ENCODE data around the gene PRR23E.

Gene PRR23E

GRCh38 chr3:127177226-127177625 is 15.7 kb upstream of the PRR23E start:
- Histone ChIP-seq H3K79me2 (ENCODE audit: insufficient read depth, low read length) (no peaks in the 10 kb centered on the region), H3K9ac (ENCODE audit: low read length) (no peak overlapping the region), H4K20me1 (ENCODE audit: insufficient read depth, low read length) (no peaks in the 10 kb centered on the region), H3K4me2 (ENCODE audit: low read length) (no peak overlapping the region), H3K9me2 (ENCODE audit: low read depth, low read length) (no peaks in the 10 kb centered on the region), H3K36me3 (ENCODE audit: insufficient read depth, low read length) (no peaks in the 10 kb centered on the region), H3K9me3 (ENCODE audit: low read length) (no peaks in the 10 kb centered on the region), H3K27ac (ENCODE audit: low read depth, low read length, poor library complexity, severe bottlenecking) (no peak overlapping the region), H3K4me3 (ENCODE audit: low read depth, low read length, poor library complexity, severe bottlenecking) (no peak overlapping the region), H3K27me3 (ENCODE audit: insufficient read depth, low read length) (no peaks in the 10 kb centered on the region; the same call in 1 of the 2 replicates), H3K4me1 (ENCODE audit: insufficient read depth, low read length, severe bottlenecking) (no peaks in the 10 kb centered on the region), H2AFZ (ENCODE audit: low read length) (no peak overlapping the region), H3F3A (ENCODE audit: insufficient read depth, low read length) (no peaks in the 10 kb centered on the region)
- TF ChIP-seq EZH2 (IDR thresholded peaks at IDR 0.05; ENCODE audit: borderline replicate concordance, low read length) (no peak), CTCF (IDR thresholded peaks at IDR 0.05; ENCODE audit: low read length) (no peak)

- H2AFZ ChIP-seq (ENCODE audit: low read length): no peak overlapping the region
- no peaks in the 10 kb centered on the region for H3F3A ChIP-seq (ENCODE audit: insufficient read depth, low read length)
- no peaks in the 10 kb centered on the region for H3K9me2 ChIP-seq (ENCODE audit: low read depth, low read length)
- no peaks in the 10 kb centered on the region; the same call in 1 of the 2 replicates for H3K27me3 ChIP-seq (ENCODE audit: insufficient read depth, low read length)
- TF ChIP-seq EZH2 (IDR thresholded peaks at IDR 0.05; ENCODE audit: borderline replicate concordance, low read length) (no peak), CTCF (IDR thresholded peaks at IDR 0.05; ENCODE audit: low read length) (no peak)
- no peak overlapping the region for H3K4me2 ChIP-seq (ENCODE audit: low read length)
- no peak overlapping the region for H3K27ac ChIP-seq (ENCODE audit: low read depth, low read length, poor library complexity, severe bottlenecking)
- H3K4me3 ChIP-seq (ENCODE audit: low read depth, low read length, poor library complexity, severe bottlenecking): no peak overlapping the region
- H3K4me1 ChIP-seq (ENCODE audit: insufficient read depth, low read length, severe bottlenecking): no peaks in the 10 kb centered on the region
- H3K9me3 ChIP-seq (ENCODE audit: low read length): no peaks in the 10 kb centered on the region
- no peaks in the 10 kb centered on the region for H4K20me1 ChIP-seq (ENCODE audit: insufficient read depth, low read length)
- no peaks in the 10 kb centered on the region for H3K79me2 ChIP-seq (ENCODE audit: insufficient read depth, low read length)
- no peak overlapping the region for H3K9ac ChIP-seq (ENCODE audit: low read length)
- no peaks in the 10 kb centered on the region for H3K36me3 ChIP-seq (ENCODE audit: insufficient read depth, low read length)
Observed at GRCh38 chr3:127180859-127181258, 12.1 kb upstream of the PRR23E start.

GRCh38 chr3:127182431-127182830 is 10.5 kb upstream of the PRR23E start:
- no peak overlapping the region for H3K4me3 ChIP-seq (ENCODE audit: low read depth, low read length, poor library complexity, severe bottlenecking)

More at GRCh38 chr3:127182431-127182830, 10.5 kb upstream of the PRR23E start:
- Histone ChIP-seq H3K27me3 (ENCODE audit: insufficient read depth, low read length) (no peaks in the 10 kb centered on the region; the same call in 1 of the 2 replicates), H3K9ac (ENCODE audit: low read length) (no peak overlapping the region), H3K4me2 (ENCODE audit: low read length) (no peak overlapping the region), H3K9me3 (ENCODE audit: low read length) (no peaks in the 10 kb centered on the region), H4K20me1 (ENCODE audit: insufficient read depth, low read length) (no peaks in the 10 kb centered on the region), H3K27ac (ENCODE audit: low read depth, low read length, poor library complexity, severe bottlenecking) (no peak overlapping the region), H3K9me2 (ENCODE audit: low read depth, low read length) (no peaks in the 10 kb centered on the region), H3K36me3 (ENCODE audit: insufficient read depth, low read length) (no peaks in the 10 kb centered on the region), H3K79me2 (ENCODE audit: insufficient read depth, low read length) (no peaks in the 10 kb centered on the region), H3F3A (ENCODE audit: insufficient read depth, low read length) (no peaks in the 10 kb centered on the region), H3K4me1 (ENCODE audit: insufficient read depth, low read length, severe bottlenecking) (no peaks in the 10 kb centered on the region), H2AFZ (ENCODE audit: low read length) (no peak overlapping the region)
- no peak for TF ChIP-seq EZH2 (IDR thresholded peaks at IDR 0.05; ENCODE audit: borderline replicate concordance, low read length)
- TF ChIP-seq CTCF (IDR thresholded peaks at IDR 0.05; ENCODE audit: low read length): no peak

Data from OCI-LY1 (cell line).